Caco-2 (cell line): ENCODE data around the gene PNLIPRP2. TPM values are rescaled to one million over a fixed set of nuclear protein-coding genes. Genes with fewer than 3 reads are reported as not detected.
A peak's percentile ranks its signal among the peaks of the same experiment; 100 is the strongest.

Source experiments
- BruUV-seq: library from RNA; stranded (reverse); fragments of 400-500 nt; replicated peaks from 2 replicates; lab custom pipeline; 2021; lab: Mats Ljungman, UMichigan
- CTCF ChIA-PET: fragments of 300-600 bp; sonication (Branson Sonifier 250); formaldehyde crosslinking; loops from one replicate; lab custom pipeline; 2022; ENCODE audit warnings: antibody characterized with exemption; lab: Charles Lee
- POLR2A ChIA-PET: fragments of 300-600 bp; sonication (Branson Sonifier 250); formaldehyde crosslinking; loops from one replicate; lab custom pipeline; 2022; ENCODE audit warnings: antibody characterized with exemption; lab: Charles Lee
- DNase-seq, 2 experiments: peaks; one replicate each; pipeline versions ENCODE4 v3.0.0 to v3.0.0-alpha.2; 2020 to 2022
- H3K27me3 ChIP-seq: replicated peaks from 2 replicates; pipeline ENCODE4 v1.6.0; 2011; ENCODE audit warnings: low read length; ENCODE audit not compliant: control insufficient read depth, insufficient read depth
- H3K36me3 ChIP-seq: 2 replicates; pipeline ENCODE4 v1.5.1; 2011; ENCODE audit warnings: low read length; ENCODE audit not compliant: control insufficient read depth, insufficient read depth
- H3K4me1 ChIP-seq: fragments of 250-450 bp; sonication (Bioruptor Pico); 2 replicates; pipeline ENCODE4 v1.5.1; 2020; ENCODE audit warnings: mild to moderate bottlenecking
- H3K4me3 ChIP-seq: 2 replicates; pipeline ENCODE4 v1.5.1; 2011; ENCODE audit warnings: low read depth, mild to moderate bottlenecking, control low read depth, low read length
- H3K9me3 ChIP-seq: fragments of 250-450 bp; sonication (Bioruptor Pico); 2 replicates; pipeline ENCODE4 v1.5.1; 2020; ENCODE audit warnings: mild to moderate bottlenecking, moderate library complexity
- H3K27ac Mint-ChIP-seq: one replicate; pipeline ENCODE4 v1.8.0; 2022; ENCODE audit warnings: mixed read lengths; ENCODE audit not compliant: unreplicated experiment
- H3K27me3 Mint-ChIP-seq: one replicate; pipeline ENCODE4 v1.8.0; 2022; ENCODE audit warnings: mixed read lengths; ENCODE audit not compliant: insufficient read depth, unreplicated experiment
- H3K36me3 Mint-ChIP-seq: one replicate; pipeline ENCODE4 v1.8.0; 2022; ENCODE audit warnings: mild to moderate bottlenecking, mixed read lengths; ENCODE audit not compliant: insufficient read depth, unreplicated experiment
- H3K4me1 Mint-ChIP-seq: one replicate; pipeline ENCODE4 v1.8.0; 2022; ENCODE audit warnings: low read depth, mixed read lengths; ENCODE audit not compliant: unreplicated experiment
- H3K4me3 Mint-ChIP-seq: one replicate; pipeline ENCODE4 v1.8.0; 2022; ENCODE audit warnings: mild to moderate bottlenecking, moderate library complexity, mixed read lengths; ENCODE audit not compliant: unreplicated experiment
- H3K9me3 Mint-ChIP-seq: one replicate; pipeline ENCODE4 v1.8.0; 2022; ENCODE audit warnings: mixed read lengths; ENCODE audit not compliant: unreplicated experiment
- CTCF ChIP-seq, 2 experiments: fragments of 200-600 bp in 1 of 2; IDR thresholded peaks; 1 replicate in 1 of 2; 2 replicates in 1 of 2; pipeline versions ENCODE4 v1.5.1 to v1.8.0; 2011 to 2022; ENCODE audit warnings: antibody characterized with exemption in 1 of 2, control low read depth in 1 of 2, inconsistent platforms in 1 of 2, low read depth in 1 of 2, low read length in 1 of 2, mild to moderate bottlenecking in 1 of 2, moderate library complexity in 1 of 2; ENCODE audit not compliant: insufficient read depth in 1 of 2, severe bottlenecking in 1 of 2, unreplicated experiment in 1 of 2
- intact Hi-C: fragments of 100-400 bp; cut with micrococcal nuclease; formaldehyde crosslinking; loops from one replicate; pipeline ENCODE4 v1.10.0; 2022; ENCODE audit not compliant: unreplicated experiment
- total RNA-seq: library from RNA; stranded (reverse); gene quantifications from 2 replicates; pipeline ENCODE4 v1.2.3, GENCODE V29; 2022

PNLIPRP2 gene
- total RNA-seq, 1 experiment from 2014 or later: 1.00 TPM

GRCh38 chr10:116689744-116690143 is 69.0 kb downstream of the PNLIPRP2 start:
- DNase-seq: no peak
- POLR2A ChIA-PET: no interaction called here

DNA sequence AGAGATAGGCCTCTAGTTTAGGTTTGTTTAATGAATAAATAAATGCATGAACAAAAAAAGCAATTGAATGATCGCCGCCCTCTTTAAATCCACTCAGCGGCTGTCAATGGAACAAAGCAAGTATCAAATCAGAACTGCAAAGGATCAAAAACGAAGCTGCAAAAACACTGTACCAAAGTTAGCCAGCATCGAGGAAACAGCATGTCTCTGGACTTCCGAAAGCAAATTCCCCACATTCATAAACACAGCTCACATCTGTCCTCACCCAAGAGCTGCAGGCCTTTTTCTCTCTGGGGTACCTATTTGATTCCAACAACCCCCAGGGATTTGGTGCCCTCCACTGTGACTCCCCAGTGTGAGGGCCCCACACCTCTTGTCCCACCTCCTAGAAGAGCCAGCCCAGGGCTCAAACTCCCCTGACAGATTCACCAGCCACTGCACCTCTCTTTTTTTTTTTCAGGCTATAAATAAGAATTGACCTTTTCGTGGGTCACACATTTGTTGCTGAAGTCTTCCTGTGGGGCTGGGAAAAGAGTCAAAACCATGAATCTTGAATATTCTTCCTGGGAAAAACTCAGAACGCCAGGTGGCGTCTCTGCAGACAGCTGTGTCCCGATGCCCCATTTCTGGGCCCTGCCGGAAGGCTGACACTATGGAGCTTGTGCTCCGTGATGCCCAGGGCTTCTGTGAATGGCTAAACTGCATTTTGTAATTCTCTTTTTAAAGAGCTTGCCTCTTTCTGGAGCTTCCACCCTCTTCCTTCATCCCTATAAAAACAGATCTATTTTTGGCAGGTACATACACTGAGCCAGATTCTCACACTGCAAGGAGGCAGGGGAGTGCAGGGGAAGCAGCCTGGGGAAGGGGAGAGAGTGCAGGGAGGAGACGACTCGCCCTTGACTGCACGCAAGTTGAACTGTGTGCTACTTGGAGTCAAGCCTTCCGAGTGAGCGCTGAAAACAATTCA is 69.9 kb downstream of the PNLIPRP2 start:
- Mint-ChIP-seq H3K27ac (no peak overlapping the region), H3K4me3 (no peak overlapping the region), H3K9me3 (no peaks in the 10 kb centered on the region), H3K36me3 (peaks cover 15% of the 10 kb centered on the region), H3K4me1 (peaks cover 11% of the 10 kb centered on the region), H3K27me3 (no peaks in the 10 kb centered on the region)
- ChIA-PET CTCF (interaction anchor here (0.7 to 1.2 kb wide), 2 partner anchors 28 to 97 kb away, joined by 3 to 4 read pairs; no protein-coding TSS in a partner anchor), POLR2A (interaction anchor here (0.6 kb wide), 1 partner anchor 52 kb away, joined by 3 read pairs; no protein-coding TSS in a partner anchor)
- peak in 1 of 2 experiments; percentile 34 for TF ChIP-seq CTCF (IDR thresholded peaks at IDR 0.05; ENCODE audit: insufficient read depth in 1 of 2, low read depth in 1 of 2, low read length in 1 of 2, severe bottlenecking in 1 of 2, unreplicated experiment in 1 of 2)
- no peaks in the 10 kb centered on the region for H3K9me3 ChIP-seq
- peaks cover 13% of the 10 kb centered on the region; the same call in 1 of the 2 replicates for H3K4me1 ChIP-seq
- no peak overlapping the region for H3K4me3 ChIP-seq
- BruUV-seq: no TSS peak
- H3K36me3 ChIP-seq: peaks cover 1% of the 10 kb centered on the region; the same call in 1 of the 2 replicates
- intact Hi-C loops: no loop called here
- no peaks in the 10 kb centered on the region for H3K27me3 ChIP-seq
- DNase-seq: no peak

More at GRCh38 chr10:116689744-116690143, 69.0 kb downstream of the PNLIPRP2 start:
- H3K27ac Mint-ChIP-seq: no peak overlapping the region
- H3K4me3 Mint-ChIP-seq: no peak overlapping the region
- no peaks in the 10 kb centered on the region for H3K27me3 Mint-ChIP-seq
- TF ChIP-seq CTCF (IDR thresholded peaks at IDR 0.05; ENCODE audit: insufficient read depth in 1 of 2, low read depth in 1 of 2, low read length in 1 of 2, severe bottlenecking in 1 of 2, unreplicated experiment in 1 of 2): no peak
- Histone ChIP-seq H3K9me3 (no peaks in the 10 kb centered on the region), H3K36me3 (peaks cover 1% of the 10 kb centered on the region), H3K4me3 (no peak overlapping the region), H3K27me3 (no peaks in the 10 kb centered on the region), H3K4me1 (peaks cover 8% of the 10 kb centered on the region; the same call in 1 of the 2 replicates)
- CTCF ChIA-PET: no interaction called here
- no TSS peak for BruUV-seq
- intact Hi-C loops: no loop called here
- peaks cover 12% of the 10 kb centered on the region for H3K36me3 Mint-ChIP-seq
- H3K9me3 Mint-ChIP-seq: no peaks in the 10 kb centered on the region
- H3K4me1 Mint-ChIP-seq: peaks cover 6% of the 10 kb centered on the region

GRCh38 chr10:116691635-116692034 is 70.9 kb downstream of the PNLIPRP2 start:
- no TSS peak for BruUV-seq
- no peak overlapping the region for H3K4me3 Mint-ChIP-seq
- intact Hi-C loops: no loop called here
- POLR2A ChIA-PET: no interaction called here
- Histone ChIP-seq H3K36me3 (peaks cover 1% of the 10 kb centered on the region; the same call in 1 of the 2 replicates), H3K9me3 (no peaks in the 10 kb centered on the region), H3K27me3 (no peaks in the 10 kb centered on the region), H3K4me1 (peaks cover 13% of the 10 kb centered on the region; the same call in 1 of the 2 replicates), H3K4me3 (no peak overlapping the region)
- peaks cover 17% of the 10 kb centered on the region for H3K36me3 Mint-ChIP-seq
- H3K9me3 Mint-ChIP-seq: no peaks in the 10 kb centered on the region
- CTCF ChIA-PET: interaction anchor here (1.2 kb wide), 1 partner anchor 96 kb away, joined by 4 read pairs; no protein-coding TSS in a partner anchor
- H3K27me3 Mint-ChIP-seq: no peaks in the 10 kb centered on the region
- no peak for DNase-seq
- no peak for TF ChIP-seq CTCF (IDR thresholded peaks at IDR 0.05; ENCODE audit: insufficient read depth in 1 of 2, low read depth in 1 of 2, low read length in 1 of 2, severe bottlenecking in 1 of 2, unreplicated experiment in 1 of 2)
- H3K4me1 Mint-ChIP-seq: peaks cover 11% of the 10 kb centered on the region
- H3K27ac Mint-ChIP-seq: no peak overlapping the region
